Activated T-cell treated with anti-CD3 and anti-CD28 coated beads for 1 hour (primary cell): Measurements from ENCODE around the gene NECTIN2.
"Not testable (repeated sequence)": the region's sequence is repeated elsewhere in the genome, so short reads cannot be mapped to it uniquely, and the experiment has no call there.

ENCODE experiments used
- DNase-seq: peaks from one replicate; pipeline ENCODE4 v3.0.0-alpha.2; 2020; ENCODE audit warnings: low read depth

NECTIN2 gene

DNA sequence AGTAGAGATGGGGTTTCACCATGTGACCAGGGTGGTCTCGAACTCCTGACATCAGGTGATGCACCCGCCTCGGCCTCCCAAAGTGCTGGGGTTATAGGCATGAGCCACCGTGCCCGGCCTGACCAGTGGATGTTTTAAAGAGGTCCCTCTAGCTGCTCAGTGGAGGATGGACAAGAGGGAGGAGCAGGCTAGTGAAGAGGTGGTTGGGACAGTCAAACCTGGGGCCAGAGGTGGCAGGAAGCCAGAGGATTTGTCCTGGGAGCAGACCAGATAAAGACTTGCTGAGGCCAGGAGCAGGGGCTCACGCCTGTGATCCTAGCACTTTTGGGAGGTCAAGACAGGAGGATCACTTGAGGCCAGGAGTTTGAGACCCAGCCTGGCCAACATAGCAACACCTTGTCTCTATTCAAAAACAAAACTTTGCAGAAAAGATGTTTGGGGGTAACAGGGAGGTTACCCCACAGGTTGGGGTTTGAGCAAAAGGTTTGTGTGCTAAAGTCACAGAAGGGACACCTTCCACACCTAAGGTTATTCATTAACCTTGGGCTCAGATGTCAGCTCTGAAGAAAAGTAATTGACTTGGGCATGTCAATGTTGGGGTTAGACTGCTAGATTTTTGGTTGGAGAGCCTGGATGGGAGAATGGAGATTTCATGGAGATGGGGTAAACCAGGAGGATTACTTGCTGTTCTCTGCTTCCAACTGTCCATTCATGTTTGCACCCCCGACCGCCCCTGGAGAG lies 28.2 kb upstream of the NECTIN2 start:
- DNase-seq: no peak

DNA sequence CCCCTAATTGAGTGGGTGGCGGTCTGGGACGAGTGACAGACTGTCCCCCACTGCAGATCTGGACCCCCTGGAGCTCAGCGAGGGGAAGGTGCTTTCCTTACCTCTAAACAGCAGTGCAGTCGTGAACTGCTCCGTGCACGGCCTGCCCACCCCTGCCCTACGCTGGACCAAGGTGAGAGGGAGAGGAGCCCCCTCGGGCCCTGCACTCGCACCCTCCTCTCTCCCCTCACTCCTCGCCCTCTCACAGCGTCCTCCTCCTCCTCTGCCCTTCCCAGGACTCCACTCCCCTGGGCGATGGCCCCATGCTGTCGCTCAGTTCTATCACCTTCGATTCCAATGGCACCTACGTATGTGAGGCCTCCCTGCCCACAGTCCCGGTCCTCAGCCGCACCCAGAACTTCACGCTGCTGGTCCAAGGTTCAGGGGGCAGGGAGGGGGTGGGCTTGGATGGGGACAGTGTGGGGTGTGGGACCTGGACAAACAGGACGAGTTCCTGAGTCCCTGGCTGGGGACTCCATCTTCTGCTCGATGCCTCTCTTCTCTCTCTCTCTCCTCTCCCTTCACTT lies 27.5 kb upstream of the NECTIN2 start:
- no peak for DNase-seq

GRCh38 chr19:44819246-44819832 lies 26.8 kb upstream of the NECTIN2 start:
- no peak for DNase-seq

- no peak for DNase-seq
These were observed 25.2 kb upstream of the NECTIN2 start for GRCh38 chr19:44820648-44821609.

- DNase-seq: no peak
These were observed 23.9 kb upstream of the NECTIN2 start for GRCh38 chr19:44822177-44822576.

DNA sequence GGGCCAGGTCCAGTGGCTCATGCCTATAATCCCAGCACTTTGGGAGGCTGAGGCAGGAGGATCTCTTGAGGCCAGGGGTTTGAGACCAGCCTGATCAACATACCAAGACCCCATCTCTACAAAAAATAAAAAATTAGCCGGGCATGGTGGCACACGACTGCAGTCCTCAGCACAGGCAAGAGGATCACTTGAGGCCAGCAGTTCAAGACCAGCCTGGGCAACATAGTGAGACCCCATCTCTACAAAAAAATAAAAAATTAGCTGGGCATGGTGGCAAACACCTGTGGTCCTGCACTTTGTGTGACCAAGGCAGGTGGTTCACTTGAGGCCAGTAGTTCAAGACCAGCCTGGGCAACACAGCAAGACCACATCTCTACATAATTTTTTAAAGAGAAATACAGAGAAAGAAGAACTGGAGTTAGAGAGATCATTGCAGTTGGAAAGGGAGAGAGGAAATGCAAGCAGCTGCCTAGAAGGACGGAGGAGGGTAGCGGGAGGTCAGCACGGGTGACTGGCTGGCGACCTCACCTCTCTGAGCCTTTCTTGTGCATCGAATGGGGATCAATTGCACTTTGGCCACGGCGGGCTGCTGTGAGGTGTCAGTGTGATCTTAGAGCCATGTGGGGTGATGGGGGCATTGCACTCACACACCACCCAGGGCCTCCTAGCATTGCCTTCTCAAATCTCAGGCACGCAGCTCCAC lies 23.3 kb upstream of the NECTIN2 start:
- no peak for DNase-seq

DNA sequence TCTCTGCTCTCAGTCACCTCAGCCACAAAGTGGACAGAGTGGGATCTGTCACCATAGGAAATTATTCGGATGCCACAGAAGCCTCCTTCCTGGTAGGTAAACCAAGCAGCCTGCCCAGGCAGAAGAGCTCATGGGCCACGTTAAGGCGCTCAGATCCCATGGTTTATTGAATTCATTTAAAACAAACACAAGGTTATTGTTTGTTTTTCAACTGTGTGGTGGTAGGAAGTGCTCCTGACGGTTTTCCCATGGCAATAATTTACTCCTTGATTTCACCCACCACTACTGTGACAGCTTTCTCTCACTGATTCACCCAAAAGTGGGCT lies 22.8 kb upstream of the NECTIN2 start:
- no peak for DNase-seq

GRCh38 chr19:44824761-44825160 lies 21.3 kb upstream of the NECTIN2 start:
- DNase-seq: no peak

GRCh38 chr19:44832875-44833274 lies 13.2 kb upstream of the NECTIN2 start:
- DNase-seq: not testable (repeated sequence)

DNA sequence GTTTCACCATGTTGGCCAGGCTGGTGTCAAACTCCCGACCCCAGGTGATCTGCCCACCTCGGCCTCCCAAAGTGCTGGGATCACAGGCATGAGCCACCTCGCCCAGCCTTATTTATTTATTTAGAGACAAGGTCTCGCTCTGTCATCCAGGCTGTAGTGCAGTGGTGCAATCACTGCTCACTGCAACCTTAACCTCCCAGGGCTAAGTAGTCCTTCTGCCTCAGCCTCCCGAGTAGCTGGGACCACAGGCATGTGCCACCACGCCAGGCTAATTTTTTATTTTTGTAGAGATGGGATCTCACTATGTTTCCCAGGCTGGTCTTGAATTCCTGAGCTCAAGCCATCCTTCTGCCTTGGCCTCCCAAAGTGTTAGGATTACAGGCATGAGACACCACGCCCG lies 11.7 kb upstream of the NECTIN2 start:
- not testable (repeated sequence) for DNase-seq

GRCh38 chr19:44839276-44839675 lies 6.8 kb upstream of the NECTIN2 start:
- DNase-seq: no peak

DNA sequence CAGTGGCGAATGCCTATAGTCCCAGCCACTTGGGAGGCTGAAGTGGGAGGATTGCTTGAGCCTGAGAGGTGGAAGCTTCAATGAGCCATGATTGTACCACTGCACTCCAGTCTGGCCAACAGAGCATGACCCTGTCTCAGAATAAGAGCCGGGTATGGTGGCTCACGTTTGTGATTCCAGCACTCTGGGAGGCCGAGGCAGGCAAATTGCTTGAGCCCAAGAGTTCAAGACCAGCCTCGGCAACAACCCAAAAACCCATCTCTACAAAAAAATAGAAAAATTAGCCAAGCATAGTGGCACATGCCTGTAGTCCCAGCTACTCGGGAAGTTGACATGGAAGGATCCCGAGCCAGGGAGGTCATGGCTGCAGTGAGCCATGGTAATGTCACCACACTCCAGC lies 5.3 kb upstream of the NECTIN2 start:
- no peak for DNase-seq

GRCh38 chr19:44841231-44841630 lies 4.9 kb upstream of the NECTIN2 start:
- DNase-seq: no peak

GRCh38 chr19:44845286-44845611 lies 848 bp upstream of the NECTIN2 start:
- no peak for DNase-seq

DNA sequence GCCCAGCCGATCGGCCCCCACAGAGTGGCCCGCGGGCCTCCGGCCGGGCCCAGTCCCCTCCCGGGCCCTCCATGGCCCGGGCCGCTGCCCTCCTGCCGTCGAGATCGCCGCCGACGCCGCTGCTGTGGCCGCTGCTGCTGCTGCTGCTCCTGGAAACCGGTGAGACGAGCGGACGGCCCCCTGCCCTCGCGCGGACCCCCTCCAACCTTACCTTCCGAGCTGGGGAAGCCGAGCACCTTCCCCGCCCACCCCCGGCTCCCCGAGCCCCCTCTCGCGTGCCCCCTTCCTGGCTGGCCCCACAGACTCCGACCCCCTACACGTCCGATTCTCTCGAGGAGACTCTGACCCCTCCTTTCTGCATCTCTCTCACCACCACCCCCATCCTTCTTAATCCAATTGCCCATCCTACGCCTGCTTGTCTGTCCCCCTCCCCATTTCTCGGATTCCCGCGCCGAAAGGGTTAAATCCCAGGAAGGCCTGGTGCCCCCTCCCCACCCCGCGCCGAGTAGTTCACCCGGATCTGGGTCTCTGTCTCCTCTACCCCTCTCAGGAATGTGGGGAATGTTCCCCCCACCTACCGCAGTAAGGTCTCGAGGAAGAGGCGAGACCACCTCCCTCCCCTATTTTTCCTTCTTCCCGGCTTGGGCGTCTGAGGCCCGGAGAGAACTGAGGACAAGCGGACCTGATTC lies 502 bp downstream of the NECTIN2 start:
- no peak for DNase-seq

DNA sequence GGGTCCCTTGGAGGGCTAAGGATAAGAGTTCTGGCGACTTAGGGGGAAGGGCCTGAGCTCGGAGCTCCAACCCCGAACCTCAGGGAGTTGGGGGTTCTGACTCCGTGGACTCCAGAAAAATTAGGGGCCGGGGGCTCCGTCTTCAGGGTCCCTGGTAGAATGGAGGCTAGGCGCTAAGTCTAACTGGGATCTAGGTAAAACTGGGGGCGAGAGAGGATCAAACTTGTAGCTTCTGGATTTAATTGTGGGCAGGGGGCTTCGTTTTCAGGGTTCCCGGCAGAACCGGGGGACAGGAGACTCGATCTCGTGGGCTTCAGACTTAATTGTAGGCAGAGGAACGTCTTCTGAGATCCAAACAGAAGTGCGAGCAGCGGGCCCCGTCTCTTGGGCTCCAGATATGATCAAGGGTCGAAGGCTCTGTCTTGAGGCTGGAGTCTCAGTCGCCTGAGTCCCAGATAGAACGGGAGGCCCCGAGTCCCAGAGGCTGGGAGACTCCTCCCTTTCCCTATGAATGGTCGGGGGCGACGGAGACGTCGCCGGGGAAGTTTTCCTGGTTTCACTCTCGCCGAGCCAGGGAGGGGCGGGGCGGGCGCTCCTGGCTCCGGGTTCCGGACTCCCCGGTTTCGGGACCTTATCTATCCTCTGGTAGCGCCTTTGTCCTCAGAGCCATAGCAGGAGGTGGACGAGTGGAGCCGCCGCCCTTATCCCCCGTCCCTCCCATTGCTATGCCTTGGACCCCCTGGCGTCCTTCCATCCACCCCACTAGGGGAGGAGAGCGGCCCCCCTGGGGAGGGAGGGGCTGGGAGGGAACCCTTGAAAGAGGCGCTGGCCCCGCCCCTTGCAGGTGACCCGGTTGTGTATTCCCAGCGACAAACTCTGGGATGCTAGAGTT lies 1.3 kb downstream of the NECTIN2 start:
- no peak for DNase-seq

DNA sequence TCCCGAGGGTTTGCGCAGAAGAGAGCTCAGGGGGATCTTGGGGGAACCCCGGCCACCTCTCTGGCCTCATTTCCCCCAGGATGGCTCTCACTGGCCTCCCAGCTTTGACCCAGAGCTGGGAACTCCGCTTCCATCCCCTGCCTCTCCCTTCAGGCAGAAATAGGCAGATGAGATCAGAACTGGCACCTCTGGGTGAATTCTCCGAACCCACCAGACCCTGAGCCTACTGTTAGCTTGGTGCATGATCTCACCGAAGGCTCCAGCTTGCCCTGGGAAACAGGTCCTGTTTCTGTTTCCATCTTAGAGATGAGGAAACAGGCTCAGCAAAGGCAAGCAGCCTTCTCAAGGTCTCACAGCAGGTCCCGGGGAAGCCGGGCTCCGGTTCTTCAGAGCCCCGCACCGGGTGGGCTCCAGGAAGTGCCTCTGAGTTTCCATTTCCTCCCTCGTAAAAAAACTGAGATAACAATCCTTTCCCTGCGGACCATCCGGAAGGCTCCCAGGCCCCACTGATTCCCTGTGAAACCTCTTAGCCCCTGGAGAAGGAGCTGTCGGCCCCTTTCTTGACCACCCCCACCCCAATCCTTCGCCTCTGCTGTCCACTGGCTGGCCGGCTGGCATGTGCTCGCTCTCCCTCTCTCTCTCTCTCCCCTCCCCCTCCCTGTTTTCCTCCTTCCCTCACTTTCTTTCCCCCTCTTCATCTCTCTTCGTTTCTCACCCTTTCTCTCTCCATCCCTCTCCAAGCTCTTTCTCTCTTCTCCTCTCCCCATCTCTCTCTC lies 2.1 kb downstream of the NECTIN2 start:
- DNase-seq: no peak

DNA sequence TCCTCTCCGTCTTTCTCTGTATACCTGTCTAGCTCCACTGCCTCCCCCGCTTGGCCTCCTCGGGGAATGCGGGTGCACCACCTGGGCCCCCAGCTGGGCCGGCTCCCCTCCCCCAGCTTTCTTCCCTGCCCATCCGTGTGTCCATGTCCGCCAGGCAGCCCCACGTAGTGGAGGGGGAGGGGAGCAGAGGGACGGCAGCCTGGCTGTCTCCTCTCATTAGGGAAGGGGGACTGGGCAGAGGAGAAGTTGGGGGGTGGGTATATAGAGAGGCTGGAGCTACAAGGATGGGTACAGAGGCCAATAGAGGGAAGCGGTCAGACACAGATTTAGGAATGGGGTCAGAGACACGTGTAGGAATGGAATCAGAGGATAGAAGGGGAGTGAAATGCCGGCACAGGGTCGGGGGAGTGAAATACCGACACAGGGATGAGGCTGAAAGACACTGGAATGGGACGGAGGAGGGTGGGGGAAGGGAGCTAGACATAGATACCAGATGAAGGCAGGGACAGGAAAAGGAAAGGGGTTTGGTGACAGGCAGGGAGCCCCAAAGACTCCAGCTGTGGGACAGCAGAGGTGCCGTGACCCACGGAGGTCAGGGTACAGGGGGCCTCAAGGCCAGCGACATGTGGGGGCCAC lies 2.8 kb downstream of the NECTIN2 start:
- DNase-seq: no peak

DNA sequence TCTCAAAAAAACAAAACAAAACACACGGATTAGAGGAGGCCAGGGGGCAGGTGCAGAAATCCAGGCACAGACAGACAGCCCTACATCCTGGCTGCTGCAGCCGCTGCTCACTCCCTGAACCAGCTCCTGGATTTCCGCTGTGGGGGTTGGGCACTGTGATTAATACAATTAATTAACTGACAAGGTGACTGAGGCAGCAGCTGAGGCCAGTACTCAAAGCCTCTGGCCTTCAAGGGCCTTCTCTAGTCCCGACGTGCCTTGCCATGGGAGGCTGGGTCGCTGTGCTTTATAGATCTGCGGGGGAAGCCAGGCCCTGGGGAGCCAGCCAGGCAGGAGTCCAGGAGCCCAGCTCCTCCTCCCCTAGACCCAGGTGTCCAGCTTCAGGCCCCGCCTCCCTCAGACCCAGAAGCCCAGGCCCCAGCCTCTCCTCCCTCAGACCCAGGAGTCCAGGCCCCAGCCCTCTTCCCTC lies 4.6 kb downstream of the NECTIN2 start:
- DNase-seq: no peak
